Panc1 (cell line): Measurements from ENCODE around the gene ISG20L2. TPM values are rescaled to one million over a fixed set of nuclear protein-coding genes. Genes with fewer than 3 reads are reported as not detected.

Source experiments
- ATAC-seq: fragments of 200-7000 bp; cut with Tn5 transposase; 2 replicates; pipeline ENCODE4 v1.9.1; 2020; ENCODE audit warnings: mild to moderate bottlenecking, moderate library complexity
- BruUV-seq: library from RNA; stranded (reverse); fragments of 400-500 nt; replicated peaks from 2 replicates; lab custom pipeline; 2021; lab: Mats Ljungman, UMichigan
- CTCF ChIA-PET: fragments of 300-600 bp; sonication (Branson Sonifier 250); formaldehyde crosslinking; loops from one replicate; lab custom pipeline; 2022; ENCODE audit warnings: antibody characterized with exemption; lab: Charles Lee
- POLR2A ChIA-PET: fragments of 300-600 bp; sonication (Branson Sonifier 250); formaldehyde crosslinking; loops from one replicate; lab custom pipeline; 2022; ENCODE audit warnings: antibody characterized with exemption; lab: Charles Lee
- DNase-seq: peaks from one replicate; pipeline ENCODE4 v3.0.0-alpha.2; 2010; ENCODE audit warnings: low read depth, low spot score
- H3K27ac ChIP-seq: 2 replicates; pipeline ENCODE4 v1.5.1; 2011; ENCODE audit warnings: mild to moderate bottlenecking, low read length, inconsistent platforms
- H3K27me3 ChIP-seq: fragments of 200-500 bp; sonication (Bioruptor generic); 2 replicates; pipeline ENCODE4 v1.6.0; 2014; ENCODE audit warnings: low read length, inconsistent platforms; ENCODE audit not compliant: control insufficient read depth, insufficient read depth
- H3K36me3 ChIP-seq: fragments of 200-500 bp; sonication (Bioruptor generic); 2 replicates; pipeline ENCODE4 v1.5.1; 2014; ENCODE audit warnings: inconsistent platforms, mild to moderate bottlenecking, low read length, moderate library complexity; ENCODE audit not compliant: control insufficient read depth, insufficient read depth
- H3K4me1 ChIP-seq: 2 replicates; pipeline ENCODE4 v1.5.1; 2011; ENCODE audit warnings: inconsistent platforms, mild to moderate bottlenecking, low read length, moderate library complexity; ENCODE audit not compliant: control insufficient read depth, insufficient read depth
- H3K4me3 ChIP-seq, 2 experiments: 2 replicates each; pipeline ENCODE4 v1.5.1; 2011 to 2012; ENCODE audit warnings: low read depth in 2 of 2, low read length in 2 of 2, mild to moderate bottlenecking in 2 of 2, inconsistent platforms in 1 of 2, moderate library complexity in 1 of 2
- H3K9me3 ChIP-seq: fragments of 200-500 bp; sonication (Bioruptor generic); 2 replicates; pipeline ENCODE4 v1.5.1; 2014; ENCODE audit warnings: low read depth, mild to moderate bottlenecking, inconsistent platforms, low read length, moderate library complexity; ENCODE audit not compliant: control insufficient read depth, insufficient read depth
- CTCF ChIP-seq: fragments of 450-650 bp; IDR thresholded peaks from 2 replicates; pipeline ENCODE4 v1.5.1; 2017; ENCODE audit warnings: mild to moderate bottlenecking
- POLR2AphosphoS5 ChIP-seq: IDR thresholded peaks from 2 replicates; pipeline ENCODE4 v1.6.1; 2012; ENCODE audit warnings: mild to moderate bottlenecking, low read depth, low read length, moderate library complexity
- REST ChIP-seq, 2 experiments: IDR thresholded peaks; 2 replicates each; pipeline ENCODE4 v1.6.1; 2011 to 2012; ENCODE audit warnings: low read depth in 2 of 2, control low read depth in 1 of 2, low read length in 1 of 2, mild to moderate bottlenecking in 1 of 2, moderate library complexity in 1 of 2; ENCODE audit not compliant: insufficient read depth in 1 of 2
- SIN3A ChIP-seq: IDR thresholded peaks from 2 replicates; pipeline ENCODE4 v1.6.1; 2012; ENCODE audit warnings: low read depth, mild to moderate bottlenecking, low read length, moderate library complexity, borderline replicate concordance; ENCODE audit not compliant: insufficient read depth
- TCF7L2 ChIP-seq: IDR thresholded peaks from 2 replicates; pipeline ENCODE4 v1.6.1; 2011; ENCODE audit warnings: mild to moderate bottlenecking, low read depth, low read length, inconsistent platforms
- in situ Hi-C: cut with HindIII; loops from 2 replicates; pipeline ENCODE4 v1.10.0; 2016; ENCODE audit warnings: low sequenced_read_pairs, low pct_unique_long_range_greater_than_20kb
- intact Hi-C: fragments of 100-400 bp; cut with micrococcal nuclease; formaldehyde crosslinking; loops from one replicate; pipeline ENCODE4 v1.10.0; 2022; ENCODE audit not compliant: unreplicated experiment
- total RNA-seq: library from RNA; stranded (reverse); gene quantifications from one replicate; pipeline ENCODE4 v1.2.1, GENCODE V29; 2021; ENCODE audit not compliant: unreplicated experiment

The ISG20L2 gene
- total RNA-seq, 1 experiment from 2014 or later = 40.6 TPM

- DNase-seq (no peak), ATAC-seq (no peak)
- peaks cover 10% of the 10 kb centered on the region for H3K36me3 ChIP-seq
- in situ Hi-C loops = no loop called here
- H3K9me3 ChIP-seq = no peaks in the 10 kb centered on the region
- POLR2A ChIA-PET = no interaction called here
- peaks cover 28% of the 10 kb centered on the region for H3K4me1 ChIP-seq
- no peak overlapping the region for H3K4me3 ChIP-seq
- no peaks in the 10 kb centered on the region for H3K27me3 ChIP-seq
- CTCF ChIA-PET = interaction anchor here (1.5 kb wide), 1 partner anchor 46 kb away, joined by 3 read pairs; no protein-coding TSS in a partner anchor
- intact Hi-C loops = no loop called here
- TF ChIP-seq CTCF (no peak), REST (IDR thresholded peaks at IDR 0.05; ENCODE audit: insufficient read depth in 1 of 2, low read depth in 2 of 2, low read length in 1 of 2) (no peak), TCF7L2 (no peak), SIN3A (no peak), POLR2AphosphoS5 (no peak)
- BruUV-seq = no TSS peak
- no peak overlapping the region for H3K27ac ChIP-seq
These were observed 44.3 kb upstream of the ISG20L2 start for GRCh38 chr1:156772728-156773497.

- intact Hi-C loops = no loop called here
- no peak for DNase-seq
- ATAC-seq = no peak
- POLR2A ChIA-PET = interaction anchor here (0.6 kb wide), 1 partner anchor 66 kb away, joined by 8 read pairs; no protein-coding TSS in a partner anchor
- Histone ChIP-seq H3K9me3 (no peaks in the 10 kb centered on the region), H3K36me3 (peaks cover 10% of the 10 kb centered on the region), H3K4me3 (no peak overlapping the region), H3K27ac (no peak overlapping the region), H3K27me3 (no peaks in the 10 kb centered on the region), H3K4me1 (peaks cover 26% of the 10 kb centered on the region)
- no TSS peak for BruUV-seq
- CTCF ChIA-PET = interaction anchor here (1.5 kb wide), 1 partner anchor 45 kb away, joined by 3 read pairs; no protein-coding TSS in a partner anchor
- in situ Hi-C loops = no loop called here
- TF ChIP-seq CTCF (no peak), POLR2AphosphoS5 (no peak), TCF7L2 (no peak), SIN3A (no peak), REST (IDR thresholded peaks at IDR 0.05; ENCODE audit: insufficient read depth in 1 of 2, low read depth in 2 of 2, low read length in 1 of 2) (no peak)
These were observed 43.7 kb upstream of the ISG20L2 start for GRCh38 chr1:156772222-156772621.
